Putamen (tissue), 1 donor: ENCODE measurements around the gene PSORS1C1.
"Not testable (repeated sequence)": the region's sequence is repeated elsewhere in the genome, so short reads cannot be mapped to it uniquely, and the experiment has no call there.

Experiments used
- DNase-seq: peaks from one replicate; pipeline ENCODE4 v3.0.0-alpha.2; 2016; ENCODE audit warnings: low spot score

PSORS1C1 gene

GRCh38 chr6:31178143-31179041 lies 63.8 kb downstream of the PSORS1C1 start:
- DNase-seq = no peak

- no peak for DNase-seq
Measured at GRCh38 chr6:31179042-31179386, 64.4 kb downstream of the PSORS1C1 start.

DNA sequence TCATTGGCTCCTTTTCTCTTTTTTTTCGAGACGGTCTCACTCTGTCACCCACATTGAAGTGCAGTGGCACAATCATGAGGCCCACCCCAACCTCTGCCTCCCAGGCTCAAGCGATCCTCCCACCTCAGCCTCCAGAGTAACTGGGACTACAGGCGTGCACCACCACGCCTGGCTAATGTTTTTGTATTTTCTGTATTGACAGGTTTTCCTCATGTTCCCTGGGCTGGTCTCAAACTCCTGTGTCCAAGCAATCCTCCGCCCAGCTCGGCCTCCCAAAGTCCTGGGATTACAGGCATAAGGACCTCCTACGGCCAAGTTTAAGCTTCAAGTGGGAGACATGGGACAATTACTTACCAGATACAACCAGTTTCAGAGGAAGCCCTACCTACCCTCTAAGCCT lies 65.3 kb downstream of the PSORS1C1 start:
- no peak for DNase-seq

DNA sequence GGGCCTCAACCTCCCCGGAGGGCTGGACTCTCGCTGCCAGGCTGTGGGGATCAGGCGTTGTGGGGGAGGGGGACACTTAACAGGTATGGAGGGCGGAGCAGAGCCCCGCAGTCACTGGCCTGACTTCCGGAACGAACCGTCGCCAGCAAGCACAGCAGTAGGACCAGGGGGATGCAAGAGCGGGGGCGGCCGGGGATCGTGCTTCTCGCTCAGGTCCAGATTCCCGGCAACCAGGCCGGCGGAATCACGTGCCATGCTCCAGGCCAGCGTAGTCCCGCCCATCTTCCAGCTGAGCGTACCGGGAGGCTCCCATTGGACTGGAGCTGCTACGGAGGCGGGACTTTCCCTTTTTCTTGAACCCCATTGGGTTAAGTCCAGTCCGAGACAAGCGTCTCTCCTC lies 65.9 kb downstream of the PSORS1C1 start:
- no peak for DNase-seq

- DNase-seq = not testable (repeated sequence)
Measured at GRCh38 chr6:31183287-31183686, 68.7 kb downstream of the PSORS1C1 start.

DNA sequence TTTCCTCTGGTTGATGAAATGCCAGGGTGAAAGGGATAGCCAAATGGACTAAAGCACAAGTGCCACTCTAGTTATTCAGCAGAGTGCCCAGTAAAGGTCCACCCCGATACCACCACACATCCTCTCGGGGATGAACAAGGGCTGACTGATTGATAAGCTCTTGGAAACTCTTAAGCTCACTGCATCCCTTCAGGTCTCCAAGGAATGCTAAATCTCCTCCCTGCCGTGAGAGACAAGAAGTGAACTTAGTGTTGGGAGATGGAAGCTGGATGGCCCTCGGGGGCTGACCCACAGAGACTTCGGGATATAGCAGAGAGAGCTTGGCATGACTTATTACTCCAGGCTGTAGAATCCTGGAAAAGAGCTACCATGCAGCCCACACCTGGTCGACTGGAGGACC lies 69.3 kb downstream of the PSORS1C1 start:
- not testable (repeated sequence) for DNase-seq

- not testable (repeated sequence) for DNase-seq
Measured at GRCh38 chr6:31185695-31186051, 71.1 kb downstream of the PSORS1C1 start.

GRCh38 chr6:31186052-31186734 lies 71.6 kb downstream of the PSORS1C1 start:
- no peak for DNase-seq

DNA sequence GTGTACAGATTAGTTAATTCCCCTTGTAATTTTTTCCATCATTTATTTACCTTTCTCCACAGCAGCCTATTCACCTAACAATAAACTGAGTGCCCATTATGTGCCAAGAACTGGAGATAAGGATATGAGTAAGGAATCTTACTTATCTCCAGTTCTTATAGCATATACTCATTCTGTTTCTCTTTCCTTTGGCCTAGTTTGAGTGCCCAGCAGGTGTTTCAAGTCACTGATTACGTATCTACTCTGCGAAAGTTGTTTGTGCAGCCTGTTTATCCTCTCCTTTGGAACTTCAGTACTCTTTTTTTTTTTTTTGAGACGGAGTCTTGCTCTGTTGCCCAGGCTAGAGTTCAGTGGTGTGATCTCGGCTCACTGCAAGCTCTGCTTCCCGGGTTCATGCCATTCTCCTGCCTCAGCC lies 73.2 kb downstream of the PSORS1C1 start:
- no peak for DNase-seq

DNA sequence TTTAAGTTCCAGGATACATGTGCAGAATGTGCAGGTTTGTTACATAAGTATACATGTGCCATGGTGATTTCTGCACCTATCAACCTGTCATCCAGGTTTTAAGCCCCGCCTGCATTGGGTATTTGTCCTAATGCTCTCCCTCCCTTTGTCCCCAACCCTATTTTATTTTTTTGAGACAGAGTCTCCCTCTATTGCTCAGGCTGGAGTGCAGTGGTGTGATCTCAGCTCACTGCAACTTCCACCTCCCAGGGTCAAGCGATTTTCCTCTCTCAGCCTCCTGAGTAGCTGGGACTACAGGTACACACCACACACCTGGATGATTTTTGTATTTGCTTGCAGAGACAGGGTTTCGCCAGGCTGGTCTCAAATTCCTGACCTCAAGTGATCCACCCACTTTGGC lies 74.6 kb downstream of the PSORS1C1 start:
- not testable (repeated sequence) for DNase-seq
